ENCODE measurements around the gene AMHR2. TPM values are rescaled to one million over a fixed set of nuclear protein-coding genes. Genes with fewer than 3 reads are reported as not detected.

AMHR2 gene
- total RNA-seq, 1 donor from 2014 or later = not detected

- no peaks in the 10 kb centered on the region for H3K27me3 ChIP-seq (ENCODE audit: control insufficient read depth in 3 of 3, insufficient read depth in 3 of 3, low read length in 3 of 3)
- no peaks in the 10 kb centered on the region for H3K9me3 ChIP-seq (ENCODE audit: control insufficient read depth in 3 of 3, low read length in 3 of 3)
- peaks cover 22 to 25% (median 22%) of the 10 kb centered on the region in 3 donors for H3K4me1 ChIP-seq (ENCODE audit: control insufficient read depth in 3 of 3, insufficient read depth in 3 of 3, low read length in 3 of 3)
- no peak overlapping the region for H3K27ac ChIP-seq (ENCODE audit: low read depth, low read length)
- H3K9ac ChIP-seq (ENCODE audit: low read depth in 1 of 3, low read length in 3 of 3) = no peak overlapping the region
- H3K36me3 ChIP-seq (ENCODE audit: control insufficient read depth in 3 of 3, insufficient read depth in 3 of 3, low read length in 3 of 3) = peaks cover 12 to 22% (median 15%) of the 10 kb centered on the region in 3 donors
- no peak overlapping the region for H3K4me3 ChIP-seq (ENCODE audit: low read length in 3 of 3)
Measured at GRCh38 chr12:53450936-53451335, 27.3 kb downstream of the AMHR2 start.

DNA sequence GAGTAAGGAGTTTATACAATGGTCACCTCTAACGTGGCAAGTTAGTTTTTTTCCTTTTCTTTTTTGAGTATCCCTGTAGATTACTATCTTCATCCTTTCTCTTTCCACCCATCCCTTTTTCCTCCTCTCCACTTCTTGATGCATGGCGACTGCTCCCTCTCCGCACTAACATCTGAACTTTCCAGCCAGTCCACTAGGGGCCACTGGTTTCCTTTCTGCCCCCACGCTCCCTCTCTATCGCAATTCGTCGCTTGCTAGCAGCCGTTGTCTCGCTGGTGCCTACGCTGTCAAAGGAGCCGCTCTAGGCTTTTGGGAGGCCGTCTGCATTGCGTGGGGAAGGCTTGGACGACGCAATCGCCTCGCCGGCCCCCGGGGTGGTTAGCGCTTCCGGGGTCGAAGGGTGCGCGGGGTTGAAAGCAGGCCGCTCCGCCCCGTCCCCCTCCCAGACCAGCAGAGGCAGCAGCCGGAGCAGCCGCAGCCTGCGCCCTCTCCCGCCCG is 28.1 kb downstream of the AMHR2 start, which contains the start of gene PCBP2:
Gene PCBP2, plus strand, starts transcription at position 442 of the 498 bp plus-strand sequence. CDS start 2,699 bp downstream, outside the sequence.
- H3K4me1 ChIP-seq (ENCODE audit: control insufficient read depth in 3 of 3, insufficient read depth in 3 of 3, low read length in 3 of 3) = peaks cover 22 to 33% (median 26%) of the 10 kb centered on the region in 3 donors
- H3K9me3 ChIP-seq (ENCODE audit: control insufficient read depth in 3 of 3, low read length in 3 of 3) = no peaks in the 10 kb centered on the region
- peak within 1 kb of the TSS; percentile 98 for H3K27ac ChIP-seq (ENCODE audit: low read depth, low read length)
- H3K9ac ChIP-seq (ENCODE audit: low read depth in 1 of 3, low read length in 3 of 3) = peak within 1 kb of the TSS; percentile 94 to 97 (median 96)
- H3K27me3 ChIP-seq (ENCODE audit: control insufficient read depth in 3 of 3, insufficient read depth in 3 of 3, low read length in 3 of 3) = no peaks in the 10 kb centered on the region
- peak within 1 kb of the TSS; percentile 79 to 83 (median 83) for H3K4me3 ChIP-seq (ENCODE audit: low read length in 3 of 3)
- H3K36me3 ChIP-seq (ENCODE audit: control insufficient read depth in 3 of 3, insufficient read depth in 3 of 3, low read length in 3 of 3) = peaks cover 19 to 29% (median 21%) of the 10 kb centered on the region in 3 donors

- H3K27ac ChIP-seq (ENCODE audit: low read depth, low read length) = peak overlapping the region; percentile 98
- H3K4me3 ChIP-seq (ENCODE audit: low read length in 3 of 3) = peak overlapping the region; percentile 79 to 83 (median 83)
- H3K36me3 ChIP-seq (ENCODE audit: control insufficient read depth in 3 of 3, insufficient read depth in 3 of 3, low read length in 3 of 3) = peaks cover 25 to 36% (median 28%) of the 10 kb centered on the region in 3 donors
- H3K9ac ChIP-seq (ENCODE audit: low read depth in 1 of 3, low read length in 3 of 3) = peak overlapping the region; percentile 94 to 97 (median 96)
- H3K27me3 ChIP-seq (ENCODE audit: control insufficient read depth in 3 of 3, insufficient read depth in 3 of 3, low read length in 3 of 3) = no peaks in the 10 kb centered on the region
- peaks cover 22 to 37% (median 28%) of the 10 kb centered on the region in 3 donors for H3K4me1 ChIP-seq (ENCODE audit: control insufficient read depth in 3 of 3, insufficient read depth in 3 of 3, low read length in 3 of 3)
- no peaks in the 10 kb centered on the region for H3K9me3 ChIP-seq (ENCODE audit: control insufficient read depth in 3 of 3, low read length in 3 of 3)
Measured at GRCh38 chr12:53452159-53453077, 28.8 kb downstream of the AMHR2 start.

- peaks cover 34 to 51% (median 44%) of the 10 kb centered on the region in 3 donors for H3K36me3 ChIP-seq (ENCODE audit: control insufficient read depth in 3 of 3, insufficient read depth in 3 of 3, low read length in 3 of 3)
- H3K4me1 ChIP-seq (ENCODE audit: control insufficient read depth in 3 of 3, insufficient read depth in 3 of 3, low read length in 3 of 3) = peaks cover 24 to 43% (median 28%) of the 10 kb centered on the region in 3 donors
- H3K27me3 ChIP-seq (ENCODE audit: control insufficient read depth in 3 of 3, insufficient read depth in 3 of 3, low read length in 3 of 3) = no peaks in the 10 kb centered on the region
- H3K9ac ChIP-seq (ENCODE audit: low read depth in 1 of 3, low read length in 3 of 3) = peak overlapping the region; percentile 7 to 94 (median 54)
- peak overlapping the region; percentile 25 for H3K27ac ChIP-seq (ENCODE audit: low read depth, low read length)
- H3K9me3 ChIP-seq (ENCODE audit: control insufficient read depth in 3 of 3, low read length in 3 of 3) = no peaks in the 10 kb centered on the region
- H3K4me3 ChIP-seq (ENCODE audit: low read length in 3 of 3) = peak overlapping the region in 2 of 3 donors; percentile 43 to 79
Measured at GRCh38 chr12:53453953-53454640, 30.4 kb downstream of the AMHR2 start.

DNA sequence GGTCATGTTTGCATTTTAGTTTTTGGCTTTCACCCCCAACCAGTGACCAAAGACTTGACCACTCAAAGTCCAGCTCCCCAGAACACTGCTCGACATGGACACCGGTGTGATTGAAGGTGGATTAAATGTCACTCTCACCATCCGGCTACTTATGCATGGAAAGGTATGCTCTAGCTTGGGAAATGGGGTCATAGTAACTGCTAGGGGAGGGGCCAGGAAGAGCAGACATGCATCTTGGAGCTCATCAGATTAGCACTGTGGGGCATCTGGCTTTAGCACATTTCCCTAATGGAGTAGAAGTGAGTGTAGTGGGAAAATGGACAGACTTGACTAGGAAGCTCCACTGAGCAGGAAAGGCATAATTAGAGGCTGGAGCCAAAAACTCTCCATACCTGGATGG is 31.1 kb downstream of the AMHR2 start:
- H3K9me3 ChIP-seq (ENCODE audit: control insufficient read depth in 3 of 3, low read length in 3 of 3) = no peaks in the 10 kb centered on the region
- H3K27me3 ChIP-seq (ENCODE audit: control insufficient read depth in 3 of 3, insufficient read depth in 3 of 3, low read length in 3 of 3) = no peaks in the 10 kb centered on the region
- peaks cover 28 to 46% (median 30%) of the 10 kb centered on the region in 3 donors for H3K4me1 ChIP-seq (ENCODE audit: control insufficient read depth in 3 of 3, insufficient read depth in 3 of 3, low read length in 3 of 3)
- H3K36me3 ChIP-seq (ENCODE audit: control insufficient read depth in 3 of 3, insufficient read depth in 3 of 3, low read length in 3 of 3) = peaks cover 38 to 55% (median 49%) of the 10 kb centered on the region in 3 donors
- peak overlapping the region in 1 of 3 donors; percentile 94 for H3K9ac ChIP-seq (ENCODE audit: low read depth in 1 of 3, low read length in 3 of 3)
- peak overlapping the region; percentile 25 for H3K27ac ChIP-seq (ENCODE audit: low read depth, low read length)
- peak overlapping the region in 1 of 3 donors; percentile 43 for H3K4me3 ChIP-seq (ENCODE audit: low read length in 3 of 3)

GRCh38 chr12:53456654-53457366 is 33.2 kb downstream of the AMHR2 start:
- no peak overlapping the region for H3K9ac ChIP-seq (ENCODE audit: low read depth in 1 of 3, low read length in 3 of 3)
- H3K4me1 ChIP-seq (ENCODE audit: control insufficient read depth in 3 of 3, insufficient read depth in 3 of 3, low read length in 3 of 3) = peaks cover 46 to 63% (median 49%) of the 10 kb centered on the region in 3 donors
- no peaks in the 10 kb centered on the region for H3K9me3 ChIP-seq (ENCODE audit: control insufficient read depth in 3 of 3, low read length in 3 of 3)
- H3K36me3 ChIP-seq (ENCODE audit: control insufficient read depth in 3 of 3, insufficient read depth in 3 of 3, low read length in 3 of 3) = peaks cover 53 to 74% (median 68%) of the 10 kb centered on the region in 3 donors
- no peaks in the 10 kb centered on the region for H3K27me3 ChIP-seq (ENCODE audit: control insufficient read depth in 3 of 3, insufficient read depth in 3 of 3, low read length in 3 of 3)
- no peak overlapping the region for H3K27ac ChIP-seq (ENCODE audit: low read depth, low read length)
- H3K4me3 ChIP-seq (ENCODE audit: low read length in 3 of 3) = no peak overlapping the region

DNA sequence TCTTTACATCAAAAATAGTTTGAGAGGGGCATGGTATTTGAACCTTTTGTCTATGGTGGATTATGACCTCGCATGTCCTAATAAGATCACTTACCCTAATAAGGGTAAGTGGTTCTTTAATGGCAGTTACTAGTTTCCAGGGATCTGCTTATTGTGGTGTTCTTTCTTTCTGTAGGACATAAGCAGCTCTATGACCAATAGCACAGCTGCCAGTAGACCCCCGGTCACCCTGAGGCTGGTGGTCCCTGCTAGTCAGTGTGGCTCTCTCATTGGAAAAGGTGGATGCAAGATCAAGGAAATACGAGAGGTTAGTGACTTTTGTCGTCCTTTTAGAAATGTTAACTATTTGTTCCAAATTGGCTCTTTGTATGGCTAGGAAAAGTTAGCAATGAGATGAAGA is 35.4 kb downstream of the AMHR2 start:
- Histone ChIP-seq H3K4me1 (ENCODE audit: control insufficient read depth in 3 of 3, insufficient read depth in 3 of 3, low read length in 3 of 3) (peaks cover 56 to 74% (median 60%) of the 10 kb centered on the region in 3 donors), H3K27me3 (ENCODE audit: control insufficient read depth in 3 of 3, insufficient read depth in 3 of 3, low read length in 3 of 3) (no peaks in the 10 kb centered on the region), H3K4me3 (ENCODE audit: low read length in 3 of 3) (no peak overlapping the region), H3K9ac (ENCODE audit: low read depth in 1 of 3, low read length in 3 of 3) (no peak overlapping the region), H3K36me3 (ENCODE audit: control insufficient read depth in 3 of 3, insufficient read depth in 3 of 3, low read length in 3 of 3) (peaks cover 72 to 93% (median 91%) of the 10 kb centered on the region in 3 donors), H3K9me3 (ENCODE audit: control insufficient read depth in 3 of 3, low read length in 3 of 3) (no peaks in the 10 kb centered on the region), H3K27ac (ENCODE audit: low read depth, low read length) (peak overlapping the region; percentile 32)

- Histone ChIP-seq H3K4me1 (ENCODE audit: control insufficient read depth in 3 of 3, insufficient read depth in 3 of 3, low read length in 3 of 3) (peaks cover 65 to 81% (median 65%) of the 10 kb centered on the region in 3 donors), H3K9ac (ENCODE audit: low read depth in 1 of 3, low read length in 3 of 3) (peak overlapping the region; percentile 58 to 63 (median 62)), H3K9me3 (ENCODE audit: control insufficient read depth in 3 of 3, low read length in 3 of 3) (no peaks in the 10 kb centered on the region), H3K4me3 (ENCODE audit: low read length in 3 of 3) (peak overlapping the region in 2 of 3 donors; percentile 41 to 46), H3K27ac (ENCODE audit: low read depth, low read length) (peak overlapping the region; percentile 78), H3K27me3 (ENCODE audit: control insufficient read depth in 3 of 3, insufficient read depth in 3 of 3, low read length in 3 of 3) (no peaks in the 10 kb centered on the region), H3K36me3 (ENCODE audit: control insufficient read depth in 3 of 3, insufficient read depth in 3 of 3, low read length in 3 of 3) (peaks cover 76 to 92% (median 92%) of the 10 kb centered on the region in 3 donors)
Measured at GRCh38 chr12:53461059-53461458, 37.4 kb downstream of the AMHR2 start.

- no peaks in the 10 kb centered on the region for H3K9me3 ChIP-seq (ENCODE audit: control insufficient read depth in 3 of 3, low read length in 3 of 3)
- H3K27me3 ChIP-seq (ENCODE audit: control insufficient read depth in 3 of 3, insufficient read depth in 3 of 3, low read length in 3 of 3) = no peaks in the 10 kb centered on the region
- peak overlapping the region in 2 of 3 donors; percentile 41 to 46 for H3K4me3 ChIP-seq (ENCODE audit: low read length in 3 of 3)
- peak overlapping the region; percentile 58 to 63 (median 62) for H3K9ac ChIP-seq (ENCODE audit: low read depth in 1 of 3, low read length in 3 of 3)
- peak overlapping the region; percentile 78 for H3K27ac ChIP-seq (ENCODE audit: low read depth, low read length)
- peaks cover 68 to 81% (median 70%) of the 10 kb centered on the region in 3 donors for H3K4me1 ChIP-seq (ENCODE audit: control insufficient read depth in 3 of 3, insufficient read depth in 3 of 3, low read length in 3 of 3)
- H3K36me3 ChIP-seq (ENCODE audit: control insufficient read depth in 3 of 3, insufficient read depth in 3 of 3, low read length in 3 of 3) = peaks cover 75 to 93% (median 92%) of the 10 kb centered on the region in 3 donors
Measured at GRCh38 chr12:53461591-53461990, 37.9 kb downstream of the AMHR2 start.
